ENCODE measurements around the gene SGSM2.

DNA sequence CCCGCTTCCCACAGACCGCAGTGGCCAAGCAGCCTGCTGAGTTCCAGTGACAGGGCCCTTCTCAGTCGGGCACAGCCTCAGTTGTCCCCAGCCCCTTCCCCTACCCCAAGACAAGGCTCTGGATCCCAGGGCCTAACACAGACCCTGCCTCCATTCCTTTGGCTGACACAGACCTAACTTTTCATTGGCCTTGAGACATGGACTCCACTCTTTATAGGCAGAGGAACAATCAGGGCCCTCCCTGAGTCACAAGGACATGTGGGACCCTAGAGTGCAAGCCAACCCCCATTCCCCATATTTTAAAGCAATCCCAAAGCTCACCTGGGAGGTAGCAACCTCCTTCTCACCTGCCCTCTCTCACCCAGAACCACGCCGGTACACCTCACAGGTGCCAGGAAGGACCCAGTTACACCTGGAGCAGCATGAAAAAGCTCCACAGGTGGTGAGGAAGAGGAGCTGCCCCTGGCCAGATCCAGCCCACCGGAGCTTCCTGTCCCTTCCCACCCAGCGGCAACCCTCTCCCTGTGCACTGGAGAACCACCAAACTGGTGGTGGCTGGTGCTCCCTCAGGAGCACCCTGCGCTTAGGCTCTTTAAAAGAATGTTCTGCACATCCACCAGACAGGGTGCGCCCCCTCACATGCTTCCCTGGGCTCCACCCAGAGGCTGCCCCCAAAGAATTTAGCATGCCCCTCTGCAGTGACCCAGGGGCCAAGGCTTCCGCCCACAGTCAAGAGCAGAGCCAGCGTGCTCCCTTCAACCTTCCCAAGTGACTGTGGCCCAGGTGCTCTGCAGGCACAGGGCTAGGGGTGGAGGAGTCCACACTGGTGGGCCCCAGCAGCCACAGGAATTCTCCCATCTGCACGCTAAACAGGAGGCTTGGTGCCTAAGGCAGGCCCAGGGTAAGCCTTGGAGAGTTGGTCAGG, 60.2 kb downstream of the SGSM2 start:
- TF ChIP-seq, protein P1, sequence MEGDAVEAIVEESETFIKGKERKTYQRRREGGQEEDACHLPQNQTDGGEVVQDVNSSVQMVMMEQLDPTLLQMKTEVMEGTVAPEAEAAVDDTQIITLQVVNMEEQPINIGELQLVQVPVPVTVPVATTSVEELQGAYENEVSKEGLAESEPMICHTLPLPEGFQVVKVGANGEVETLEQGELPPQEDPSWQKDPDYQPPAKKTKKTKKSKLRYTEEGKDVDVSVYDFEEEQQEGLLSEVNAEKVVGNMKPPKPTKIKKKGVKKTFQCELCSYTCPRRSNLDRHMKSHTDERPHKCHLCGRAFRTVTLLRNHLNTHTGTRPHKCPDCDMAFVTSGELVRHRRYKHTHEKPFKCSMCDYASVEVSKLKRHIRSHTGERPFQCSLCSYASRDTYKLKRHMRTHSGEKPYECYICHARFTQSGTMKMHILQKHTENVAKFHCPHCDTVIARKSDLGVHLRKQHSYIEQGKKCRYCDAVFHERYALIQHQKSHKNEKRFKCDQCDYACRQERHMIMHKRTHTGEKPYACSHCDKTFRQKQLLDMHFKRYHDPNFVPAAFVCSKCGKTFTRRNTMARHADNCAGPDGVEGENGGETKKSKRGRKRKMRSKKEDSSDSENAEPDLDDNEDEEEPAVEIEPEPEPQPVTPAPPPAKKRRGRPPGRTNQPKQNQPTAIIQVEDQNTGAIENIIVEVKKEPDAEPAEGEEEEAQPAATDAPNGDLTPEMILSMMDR (conservative IDR thresholded peaks at IDR 0.05; ENCODE audit: low read depth in 2 of 2), result no peak
- no peak for TF ChIP-seq EZH2phosphoT487 (IDR thresholded peaks at IDR 0.05; ENCODE audit: unreplicated experiment)
